GM18867 (cell line): Measurements from ENCODE around the gene DDI2.
"Not testable (repeated sequence)": the region's sequence is repeated elsewhere in the genome, so short reads cannot be mapped to it uniquely, and the experiment has no call there.

Experiments
- ATAC-seq: cut with Tn5 transposase; IDR thresholded peaks from one replicate; pipeline ENCODE4 v1.9.1; 2021; ENCODE audit warnings: mild to moderate bottlenecking, moderate library complexity; ENCODE audit not compliant: unreplicated experiment

DDI2 gene

GRCh38 chr1:15617173-15618076 is at the start of gene DDI2:
TSS of gene DDI2 (plus strand) at chr1:15617458. CDS start at chr1:15617671, 213 bp downstream.
- ATAC-seq = peak; percentile 75

GRCh38 chr1:15568387-15569073 is 48.7 kb upstream of the DDI2 start:
- no peak for ATAC-seq

GRCh38 chr1:15570861-15571260 is 46.4 kb upstream of the DDI2 start:
- ATAC-seq = no peak

DNA sequence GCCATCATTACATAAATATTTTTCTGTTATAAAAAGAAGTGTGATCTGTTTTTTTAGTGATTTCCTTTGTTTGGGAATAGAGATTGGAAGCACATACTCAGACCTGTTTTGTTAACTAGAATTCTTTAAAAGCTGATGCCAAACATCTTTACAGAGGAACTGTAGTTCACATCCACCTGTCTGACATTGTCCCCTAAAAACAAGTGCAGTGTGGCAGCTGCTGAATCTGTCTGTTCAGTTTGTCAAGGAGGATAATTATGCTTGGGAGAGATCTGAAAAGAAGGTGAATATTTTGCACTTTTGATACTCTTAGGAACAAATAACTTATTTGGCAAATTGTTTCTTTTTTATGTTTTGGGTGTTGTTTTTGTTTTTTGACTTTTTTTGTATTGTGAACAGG is 46.0 kb upstream of the DDI2 start:
- ATAC-seq = no peak

- ATAC-seq = no peak
Observed at GRCh38 chr1:15573477-15573876, 43.8 kb upstream of the DDI2 start.

DNA sequence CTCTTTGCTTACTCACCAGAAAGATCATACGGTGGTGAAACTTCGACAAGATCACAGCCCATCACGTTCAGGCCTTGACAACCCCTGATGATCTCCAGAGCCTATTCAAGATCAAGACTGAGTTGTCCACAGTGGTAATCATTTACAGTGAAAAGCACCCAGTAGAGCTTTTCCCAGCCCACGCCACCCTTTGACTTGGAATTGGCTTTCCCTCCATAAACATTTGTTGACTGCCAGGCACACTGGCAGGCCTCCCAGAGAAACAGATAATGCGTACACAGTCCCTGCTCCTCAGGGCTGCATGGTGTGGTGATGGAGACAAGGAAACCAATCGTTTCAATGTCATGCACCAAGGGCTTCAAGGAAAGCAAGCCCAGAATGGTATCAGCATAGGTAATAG is 42.5 kb upstream of the DDI2 start:
- no peak for ATAC-seq

DNA sequence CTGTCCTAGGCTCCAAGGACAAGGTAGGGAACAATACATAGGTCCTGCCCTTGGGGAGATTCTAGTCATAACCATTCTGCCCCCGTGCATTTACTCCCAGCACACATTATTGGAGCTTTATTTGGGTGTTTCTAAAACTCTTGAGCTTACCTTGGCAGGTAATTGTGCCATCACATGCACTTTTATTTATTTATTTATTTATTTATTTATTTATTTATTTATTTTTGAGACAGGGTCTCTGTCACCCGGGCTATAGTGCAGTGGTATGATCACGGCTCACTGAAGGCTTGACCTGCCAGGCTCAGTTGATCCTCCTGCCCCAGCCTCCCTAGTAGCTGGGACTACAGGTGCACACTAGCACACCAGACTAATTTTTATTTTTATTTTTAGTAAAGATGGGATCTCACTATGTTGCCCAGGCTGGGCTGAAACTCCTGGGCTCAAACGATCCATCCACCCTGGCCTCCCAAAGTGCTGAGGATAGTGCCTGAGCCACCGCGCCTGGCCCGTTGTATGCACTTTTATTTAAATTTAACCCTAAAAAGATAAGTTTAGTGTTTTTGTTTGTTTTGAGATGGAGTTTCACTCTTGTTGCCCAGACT is 41.6 kb upstream of the DDI2 start:
- ATAC-seq = no peak

DNA sequence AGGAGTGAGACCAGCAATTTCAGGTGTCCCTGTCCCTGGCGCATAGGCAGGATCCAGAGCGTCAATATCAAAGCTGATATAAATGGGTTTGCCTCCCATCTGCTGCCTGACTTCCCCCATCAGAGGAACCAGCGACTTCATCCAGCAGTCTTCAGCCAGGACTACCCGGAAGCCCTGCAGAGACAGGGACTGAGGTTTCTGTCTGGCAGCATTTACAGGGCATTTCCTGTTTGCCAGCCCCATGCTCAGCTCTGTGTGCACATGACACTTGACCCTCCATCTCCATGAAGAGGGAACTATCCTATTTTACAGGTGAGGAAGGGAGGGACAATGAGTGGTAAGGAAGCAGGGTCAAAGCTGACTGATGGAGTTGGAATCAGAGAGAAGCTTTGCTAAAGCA is 39.6 kb upstream of the DDI2 start:
- no peak for ATAC-seq

DNA sequence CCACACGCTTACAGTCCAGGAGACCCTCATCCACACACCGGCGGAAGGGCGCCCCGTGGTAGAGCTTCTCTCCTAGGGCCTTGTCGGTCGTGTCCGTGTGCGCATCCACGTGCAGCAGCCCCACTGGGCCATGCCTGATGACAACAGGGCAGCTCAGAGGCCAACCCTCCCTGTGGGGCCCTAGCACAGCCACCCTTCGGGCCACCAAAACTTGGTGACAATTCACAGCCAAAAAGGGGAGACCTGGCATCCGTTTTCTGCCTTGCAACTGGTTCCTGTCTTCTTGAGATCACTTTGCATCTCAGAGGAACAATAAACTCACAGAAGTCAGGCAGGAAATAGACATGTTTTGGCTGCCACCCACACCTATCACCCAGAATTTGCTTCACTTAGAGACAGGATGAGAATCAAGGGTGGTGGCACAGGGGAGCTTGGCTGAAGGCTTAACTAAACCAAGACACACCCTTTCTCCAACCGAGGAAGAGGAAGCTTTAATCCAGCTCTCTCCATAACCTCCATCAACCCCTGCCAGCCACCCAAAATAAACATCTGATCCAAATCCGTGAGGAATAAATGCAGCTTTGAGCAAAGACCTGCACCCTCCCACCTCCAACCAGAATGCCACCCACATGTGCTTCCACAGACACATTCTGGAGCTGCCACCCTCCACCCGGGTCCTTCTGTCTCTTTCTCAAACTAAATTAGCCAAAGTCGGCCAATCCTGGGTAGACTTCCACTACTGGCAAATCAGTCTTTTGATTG is 38.2 kb upstream of the DDI2 start:
- peak; percentile 38 for ATAC-seq

DNA sequence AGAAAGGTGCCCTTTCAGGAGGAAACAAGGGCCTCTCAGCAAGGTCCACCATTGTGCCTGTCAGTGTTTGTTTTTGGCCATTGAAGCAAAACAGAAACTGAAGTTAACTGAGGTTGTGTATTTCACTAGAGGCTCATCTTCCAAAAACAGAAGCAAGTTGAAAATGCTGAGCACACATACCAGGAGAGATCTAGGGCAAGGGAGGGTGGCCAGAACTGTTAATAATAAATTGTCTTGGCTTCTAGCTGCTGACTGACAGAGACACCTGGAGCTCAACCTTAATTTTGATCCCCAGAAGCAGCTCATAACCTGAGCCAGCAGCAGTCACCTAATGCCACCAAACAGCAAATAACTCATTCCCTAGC is 37.6 kb upstream of the DDI2 start:
- peak; percentile 38 for ATAC-seq

DNA sequence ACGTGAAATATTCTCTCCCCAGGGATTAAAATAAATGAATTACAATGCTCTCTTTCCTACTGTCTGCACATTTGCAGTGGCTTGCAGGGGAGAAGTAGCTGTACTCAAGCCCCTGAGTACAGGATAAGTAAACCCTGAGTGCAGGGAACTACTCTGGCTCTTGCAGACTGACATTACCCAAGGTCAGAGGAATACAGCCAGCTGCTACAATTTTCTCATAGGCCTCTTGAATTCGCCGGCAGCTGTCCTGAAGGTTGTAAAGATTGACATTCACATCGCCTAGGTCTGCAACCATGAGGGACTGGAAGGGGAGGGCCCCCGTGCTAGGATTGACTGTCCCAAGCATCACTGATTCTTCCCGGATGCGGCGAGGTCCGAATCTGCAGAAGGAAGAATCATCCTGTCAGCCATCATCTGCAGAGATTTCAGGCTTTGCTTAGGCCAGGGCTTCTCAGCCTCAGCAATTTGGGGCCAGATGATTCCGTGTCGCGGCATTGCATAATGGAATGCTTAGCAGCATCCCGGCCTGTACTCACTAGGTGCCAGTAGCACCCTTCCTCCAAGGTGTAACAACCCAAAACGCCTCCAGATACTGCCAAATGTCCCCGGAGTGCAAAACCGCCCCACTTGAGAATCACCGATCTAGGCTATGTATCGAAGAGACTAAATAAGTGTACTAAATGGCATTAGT is 34.1 kb upstream of the DDI2 start:
- ATAC-seq = no peak

GRCh38 chr1:15584489-15585363 is 32.5 kb upstream of the DDI2 start, which contains the start of gene AGMAT:
TSS of gene AGMAT (minus strand) at chr1:15585051. CDS start at chr1:15584967, 84 bp downstream.
- ATAC-seq = peak; percentile 57

- no peak for ATAC-seq
Observed at GRCh38 chr1:15592285-15592684, 25.0 kb upstream of the DDI2 start.

DNA sequence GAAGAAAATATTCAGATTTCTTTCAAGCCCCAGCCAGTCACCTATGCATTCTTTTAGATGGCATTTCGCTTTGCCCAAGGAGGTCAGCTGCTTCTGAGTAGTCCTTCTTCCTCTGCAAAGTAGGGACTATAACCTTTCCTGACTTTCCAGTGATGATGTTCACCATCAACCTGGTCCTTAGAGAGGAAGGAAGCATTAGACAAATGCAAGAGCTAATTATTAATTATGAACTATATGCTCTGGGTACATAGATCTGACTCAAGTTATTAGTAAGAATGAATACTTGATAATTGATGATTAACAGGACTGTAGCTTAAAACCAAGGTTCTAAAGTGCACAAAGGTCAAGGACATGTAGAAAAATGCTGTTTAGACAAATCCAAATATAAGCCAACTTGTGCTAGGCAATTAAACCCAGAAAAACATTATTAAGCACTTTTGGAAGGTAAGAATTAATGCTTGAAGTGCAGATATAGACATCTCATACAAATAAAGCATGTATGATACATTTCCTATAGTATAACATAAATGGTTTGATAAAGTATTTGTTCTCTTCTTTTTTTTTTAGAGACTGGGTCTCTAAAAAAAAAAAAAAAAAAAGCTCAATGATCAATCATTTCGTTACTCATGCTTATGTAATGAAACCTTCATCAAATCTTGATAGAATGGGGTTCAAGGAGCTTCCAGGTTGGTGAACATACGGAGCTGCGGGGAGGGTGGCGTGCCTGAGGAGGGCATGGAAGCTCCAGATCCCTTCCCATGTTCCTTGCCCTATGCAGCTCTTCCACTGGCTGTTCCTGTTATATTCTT is 21.2 kb upstream of the DDI2 start:
- no peak for ATAC-seq

DNA sequence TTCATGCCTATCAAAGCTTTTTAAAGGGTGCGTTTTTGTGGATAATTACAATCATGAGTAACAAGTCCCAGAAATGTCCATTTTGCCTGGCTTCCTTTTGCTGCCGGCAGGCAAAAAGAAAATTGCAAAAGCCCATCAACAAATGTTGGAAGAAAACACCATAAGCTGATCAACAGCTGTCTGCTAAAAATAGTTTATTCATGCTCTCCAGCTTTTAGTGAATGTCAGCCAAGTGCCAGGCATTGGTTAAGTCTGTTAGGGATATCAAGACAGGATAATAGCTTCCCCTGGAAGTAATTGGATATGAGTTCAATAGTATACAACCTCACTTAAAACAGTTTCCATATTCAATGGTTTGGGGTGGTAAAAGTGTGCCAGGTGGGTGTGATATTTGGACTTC is 18.8 kb upstream of the DDI2 start:
- ATAC-seq = no peak

DNA sequence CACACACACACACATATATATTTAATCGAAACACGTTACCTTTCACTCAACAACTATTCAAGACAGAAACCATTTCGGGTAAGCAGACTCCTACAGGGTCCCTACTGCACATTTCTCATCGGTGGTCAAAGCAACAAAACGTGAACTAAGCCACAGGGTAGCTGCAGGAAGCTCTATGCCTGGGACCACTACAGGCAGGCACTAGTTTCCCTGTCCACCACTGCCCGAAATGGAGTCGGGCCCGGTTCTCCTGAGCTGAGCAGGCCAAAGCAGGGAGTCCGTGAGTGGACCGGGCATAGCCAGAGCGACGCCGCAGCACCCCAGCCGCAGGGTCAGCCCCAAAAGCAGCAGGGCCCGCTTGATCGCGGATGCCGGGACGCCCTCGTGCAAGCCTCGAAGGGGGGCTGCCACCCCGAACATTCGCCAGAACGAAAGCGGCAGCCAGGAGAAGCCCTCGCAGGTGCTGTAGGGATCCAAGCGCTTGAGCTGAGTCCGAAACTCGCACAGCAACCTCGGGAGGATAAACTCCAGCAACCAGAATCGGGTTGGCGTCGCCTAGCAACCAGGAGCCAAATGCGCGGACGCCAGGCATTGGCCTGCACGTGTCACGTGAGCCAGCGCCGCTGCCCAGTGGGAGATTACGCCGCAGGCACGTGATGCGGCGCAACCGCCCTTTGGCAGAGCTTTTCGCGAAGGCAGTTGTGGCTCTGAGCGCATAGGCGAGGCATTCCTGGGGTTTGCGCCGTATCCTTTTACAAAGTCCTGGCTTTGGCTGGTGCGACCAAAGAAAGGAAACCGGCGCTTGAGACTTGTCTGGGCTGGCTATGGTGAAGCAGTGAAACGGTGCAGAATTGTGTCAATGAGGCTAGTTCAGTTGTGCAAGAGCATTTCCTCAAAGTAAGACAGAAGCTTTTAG is 13.9 kb upstream of the DDI2 start:
- ATAC-seq = peak; percentile 92

DNA sequence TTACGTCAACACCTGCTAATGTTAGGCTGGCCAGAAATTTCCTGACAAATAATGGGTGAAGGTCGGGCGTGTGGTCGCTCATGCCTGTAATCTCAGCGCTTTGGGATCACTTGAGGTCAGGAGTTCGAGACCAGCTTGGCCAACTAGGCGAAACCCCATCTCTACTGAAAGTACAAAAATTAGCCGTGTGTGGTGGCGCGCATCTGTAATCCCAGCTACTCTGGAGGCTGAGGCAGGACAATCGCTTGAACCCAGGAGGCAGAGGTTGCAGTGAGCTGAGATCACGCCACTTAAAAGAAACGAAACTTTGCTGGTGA is 13.3 kb upstream of the DDI2 start:
- ATAC-seq = not testable (repeated sequence)

DNA sequence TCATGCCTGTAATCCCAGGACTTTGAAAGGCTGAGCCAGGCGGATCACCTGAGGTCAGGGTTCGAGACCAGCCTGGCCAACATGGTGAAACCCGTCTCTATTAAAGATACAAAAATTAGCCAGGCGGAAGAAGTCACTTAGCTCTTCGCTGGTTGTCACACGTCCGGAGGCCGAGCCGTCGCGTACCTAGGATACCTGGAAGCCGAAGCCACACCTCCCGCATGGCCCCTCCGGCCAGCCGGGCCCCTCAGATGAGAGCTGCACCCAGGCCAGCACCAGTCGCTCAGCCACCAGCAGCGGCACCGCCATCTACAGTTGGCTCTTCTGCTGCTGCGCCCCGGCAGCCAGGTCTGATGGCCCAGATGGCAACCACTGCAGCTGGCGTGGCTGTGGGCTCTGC is 12.9 kb upstream of the DDI2 start:
- ATAC-seq = not testable (repeated sequence)
